Type B pancreatic cell (in vitro differentiated cells): ENCODE measurements around the gene ACADVL. TPM values are rescaled to one million over a fixed set of nuclear protein-coding genes. Genes with fewer than 3 reads are reported as not detected.
A peak's percentile ranks its signal among the peaks of the same experiment; 100 is the strongest.

Source experiments
- DNase-seq: peaks from one replicate; pipeline ENCODE4 v3.0.0; 2021; ENCODE audit warnings: mixed read lengths; ENCODE audit not compliant: unreplicated experiment; ENCODE audit errors: extremely low spot score
- H3K27ac Mint-ChIP-seq: 2 replicates; pipeline ENCODE4 v1.8.0; 2021; ENCODE audit warnings: mild to moderate bottlenecking, mixed read lengths
- H3K27me3 Mint-ChIP-seq: 2 replicates; pipeline ENCODE4 v1.8.0; 2021; ENCODE audit warnings: mixed read lengths
- H3K36me3 Mint-ChIP-seq: 2 replicates; pipeline ENCODE4 v1.8.0; 2021; ENCODE audit warnings: mixed read lengths
- H3K4me1 Mint-ChIP-seq: one replicate; pipeline ENCODE4 v1.8.0; 2021; ENCODE audit warnings: mixed read lengths; ENCODE audit not compliant: unreplicated experiment
- H3K4me3 Mint-ChIP-seq: 2 replicates; pipeline ENCODE4 v1.8.0; 2021; ENCODE audit warnings: mild to moderate bottlenecking, mixed read lengths
- H3K9me3 Mint-ChIP-seq: 2 replicates; pipeline ENCODE4 v1.8.0; 2021; ENCODE audit warnings: mixed read lengths
- total RNA-seq: library from RNA; stranded (reverse); gene quantifications from 2 replicates; pipeline ENCODE4 v1.2.1, GENCODE V29; 2021; ENCODE audit warnings: low replicate concordance
- TF ChIP-seq, protein P1 (sequence below): fragments of 200-600 bp; sonication (generic); conservative IDR thresholded peaks from 2 replicates; pipeline ENCODE4 v1.5.0; 2021; ENCODE audit warnings: antibody characterized with exemption, mild to moderate bottlenecking

The ACADVL gene
- total RNA-seq, 1 donor from 2014 or later: 617 TPM

DNA sequence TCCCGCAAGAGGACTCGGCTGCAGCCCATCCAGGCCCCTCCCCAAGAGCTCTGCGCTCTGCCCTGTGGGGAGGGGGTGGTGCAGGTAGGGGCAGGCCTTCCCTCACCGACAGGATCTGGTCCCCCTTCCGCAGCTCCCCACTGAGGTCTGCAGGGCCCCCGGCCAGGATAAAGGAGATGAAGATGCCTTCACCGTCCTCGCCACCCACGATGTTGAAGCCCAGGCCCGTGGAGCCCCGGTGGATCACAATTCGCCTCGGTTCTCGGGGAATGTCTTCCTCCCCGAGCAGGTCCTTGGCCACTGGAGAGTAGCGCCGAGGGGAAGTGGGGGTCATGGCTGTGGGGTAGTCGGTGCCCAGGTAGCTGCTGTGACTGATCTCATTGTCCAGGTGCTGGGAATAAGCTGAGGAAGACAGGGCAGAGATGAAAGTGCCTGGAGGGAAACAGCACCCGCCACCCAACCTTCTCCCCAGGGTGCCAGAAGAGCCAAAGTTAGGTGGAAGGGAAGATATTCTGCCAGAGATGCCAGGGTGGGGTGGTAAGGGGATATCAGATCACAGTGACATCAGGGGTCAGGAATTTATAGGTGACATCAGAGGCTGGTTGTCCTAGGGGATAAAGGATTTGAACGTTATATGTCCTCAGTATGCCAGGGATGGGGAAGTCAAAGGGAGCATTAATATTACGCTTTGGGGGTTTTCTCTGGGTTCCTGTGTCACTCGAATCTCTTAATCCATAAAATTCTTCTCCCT is 22.9 kb upstream of the ACADVL start:
- Mint-ChIP-seq H3K4me1 (no peaks in the 10 kb centered on the region), H3K27ac (no peak overlapping the region), H3K9me3 (no peaks in the 10 kb centered on the region), H3K4me3 (no peak overlapping the region), H3K27me3 (no peaks in the 10 kb centered on the region), H3K36me3 (no peaks in the 10 kb centered on the region)
- TF ChIP-seq, protein P1, sequence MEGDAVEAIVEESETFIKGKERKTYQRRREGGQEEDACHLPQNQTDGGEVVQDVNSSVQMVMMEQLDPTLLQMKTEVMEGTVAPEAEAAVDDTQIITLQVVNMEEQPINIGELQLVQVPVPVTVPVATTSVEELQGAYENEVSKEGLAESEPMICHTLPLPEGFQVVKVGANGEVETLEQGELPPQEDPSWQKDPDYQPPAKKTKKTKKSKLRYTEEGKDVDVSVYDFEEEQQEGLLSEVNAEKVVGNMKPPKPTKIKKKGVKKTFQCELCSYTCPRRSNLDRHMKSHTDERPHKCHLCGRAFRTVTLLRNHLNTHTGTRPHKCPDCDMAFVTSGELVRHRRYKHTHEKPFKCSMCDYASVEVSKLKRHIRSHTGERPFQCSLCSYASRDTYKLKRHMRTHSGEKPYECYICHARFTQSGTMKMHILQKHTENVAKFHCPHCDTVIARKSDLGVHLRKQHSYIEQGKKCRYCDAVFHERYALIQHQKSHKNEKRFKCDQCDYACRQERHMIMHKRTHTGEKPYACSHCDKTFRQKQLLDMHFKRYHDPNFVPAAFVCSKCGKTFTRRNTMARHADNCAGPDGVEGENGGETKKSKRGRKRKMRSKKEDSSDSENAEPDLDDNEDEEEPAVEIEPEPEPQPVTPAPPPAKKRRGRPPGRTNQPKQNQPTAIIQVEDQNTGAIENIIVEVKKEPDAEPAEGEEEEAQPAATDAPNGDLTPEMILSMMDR: no peak
- no peak for DNase-seq

DNA sequence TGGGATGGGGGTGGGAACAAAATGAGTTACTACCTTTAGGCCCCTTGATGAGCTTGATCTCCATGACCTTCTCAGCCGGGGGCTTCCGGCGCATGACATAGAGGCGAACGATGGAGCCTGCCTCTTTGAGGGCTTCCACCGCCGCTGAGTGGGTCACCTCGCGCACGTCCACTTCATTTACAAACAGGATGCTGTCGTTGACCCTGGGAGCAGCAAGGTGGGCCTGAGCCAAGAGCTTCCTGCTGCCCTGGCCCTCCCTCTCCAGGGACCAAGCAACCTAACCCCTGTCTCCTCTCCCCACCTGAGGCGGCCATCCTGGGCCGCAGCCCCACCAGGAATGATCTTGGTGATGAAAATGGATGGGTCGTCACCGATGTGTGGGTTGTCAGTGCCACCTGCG is 16.3 kb upstream of the ACADVL start:
- no peak for DNase-seq
- Mint-ChIP-seq H3K27ac (no peak overlapping the region), H3K27me3 (peaks cover 5% of the 10 kb centered on the region), H3K4me1 (peaks cover 33% of the 10 kb centered on the region), H3K4me3 (no peak overlapping the region), H3K9me3 (no peaks in the 10 kb centered on the region), H3K36me3 (peaks cover 8% of the 10 kb centered on the region)
- TF ChIP-seq, protein P1: no peak

DNA sequence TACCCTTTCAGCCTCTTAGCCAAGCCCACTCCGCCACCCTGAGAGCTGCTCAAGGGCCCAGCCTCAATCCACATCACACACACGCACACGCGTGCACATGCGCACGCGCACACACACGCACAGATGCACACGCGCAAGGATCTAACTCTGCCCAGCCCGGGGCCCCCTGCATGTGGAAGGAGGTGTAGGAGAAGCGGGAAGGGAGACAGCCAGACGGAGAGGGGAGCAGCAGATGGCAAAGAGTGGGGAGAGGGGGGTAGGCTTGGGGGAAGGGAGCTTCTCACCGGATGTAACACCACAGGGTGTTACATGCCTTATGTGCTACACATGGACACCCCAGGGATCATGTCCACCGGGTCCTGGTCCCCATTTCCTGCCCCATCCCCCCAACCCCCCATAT is 15.4 kb upstream of the ACADVL start:
- H3K4me1 Mint-ChIP-seq: peaks cover 37% of the 10 kb centered on the region
- peak overlapping the region; percentile 86 for H3K4me3 Mint-ChIP-seq
- H3K36me3 Mint-ChIP-seq: peaks cover 8% of the 10 kb centered on the region
- TF ChIP-seq, protein P1: no peak
- DNase-seq: no peak
- H3K27me3 Mint-ChIP-seq: peaks cover 5% of the 10 kb centered on the region
- H3K27ac Mint-ChIP-seq: peak overlapping the region; percentile 65
- H3K9me3 Mint-ChIP-seq: no peaks in the 10 kb centered on the region

DNA sequence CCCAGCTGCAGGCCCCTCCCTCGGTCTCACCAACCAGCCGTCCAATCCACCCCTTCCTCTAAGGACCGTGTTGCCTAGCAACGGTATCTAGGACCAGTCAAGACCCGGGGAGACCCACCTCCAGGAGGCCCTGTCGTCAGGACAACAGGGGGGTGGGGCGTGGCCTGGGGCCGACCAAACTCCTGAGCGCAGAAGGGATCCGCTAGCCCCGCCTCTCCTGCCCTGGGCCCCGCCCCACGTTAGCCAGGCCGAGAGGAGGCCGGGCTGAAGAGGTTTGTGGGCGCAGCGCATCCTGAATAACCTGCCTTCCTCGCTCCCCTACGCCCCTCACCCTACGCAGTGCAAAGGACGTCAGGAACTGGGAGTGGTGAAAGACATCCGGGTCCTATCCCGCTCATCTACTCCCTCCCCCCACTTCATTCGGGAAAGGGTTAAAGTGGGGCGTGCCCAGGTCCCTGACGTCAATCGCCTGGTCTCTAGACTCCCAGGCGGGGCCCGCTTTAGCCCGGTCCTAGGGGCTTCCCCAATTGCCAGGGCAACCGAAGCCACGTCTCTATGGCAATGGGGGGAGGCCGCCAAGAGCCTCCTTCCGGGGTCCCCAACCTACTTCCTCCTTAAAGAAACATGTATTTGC is 14.8 kb upstream of the ACADVL start:
- DNase-seq: peak; percentile 89
- H3K4me1 Mint-ChIP-seq: peaks cover 39% of the 10 kb centered on the region
- TF ChIP-seq, protein P1: no peak
- H3K9me3 Mint-ChIP-seq: no peaks in the 10 kb centered on the region
- peaks cover 6% of the 10 kb centered on the region for H3K27me3 Mint-ChIP-seq
- H3K36me3 Mint-ChIP-seq: peaks cover 8% of the 10 kb centered on the region
- H3K27ac Mint-ChIP-seq: peak overlapping the region; percentile 65
- H3K4me3 Mint-ChIP-seq: peak overlapping the region; percentile 86

GRCh38 chr17:7205561-7205960 is 14.2 kb upstream of the ACADVL start:
- DNase-seq: no peak
- H3K4me1 Mint-ChIP-seq: peaks cover 45% of the 10 kb centered on the region

More at GRCh38 chr17:7205561-7205960, 14.2 kb upstream of the ACADVL start:
- peak overlapping the region; percentile 86 for H3K4me3 Mint-ChIP-seq
- H3K27me3 Mint-ChIP-seq: peaks cover 13% of the 10 kb centered on the region
- H3K27ac Mint-ChIP-seq: peak overlapping the region; percentile 65
- peaks cover 8% of the 10 kb centered on the region for H3K36me3 Mint-ChIP-seq
- no peaks in the 10 kb centered on the region for H3K9me3 Mint-ChIP-seq
- TF ChIP-seq, protein P1: no peak
